HUES48 (cell line): ENCODE measurements around the gene CAMK2N2.

Experiments
- H3K27ac ChIP-seq: one replicate; pipeline ENCODE4 v1.7.0; 2013; ENCODE audit warnings: low read depth, low read length, inconsistent platforms
- H3K27me3 ChIP-seq: 2 replicates; pipeline ENCODE4 v1.6.1; 2013; ENCODE audit warnings: mild to moderate bottlenecking, low read length; ENCODE audit not compliant: control insufficient read depth, insufficient read depth
- H3K36me3 ChIP-seq: 2 replicates; pipeline ENCODE4 v1.6.1; 2013; ENCODE audit warnings: low read length; ENCODE audit not compliant: control insufficient read depth, insufficient read depth
- H3K4me1 ChIP-seq: 2 replicates; pipeline ENCODE4 v1.6.1; 2013; ENCODE audit warnings: mild to moderate bottlenecking, low read length; ENCODE audit not compliant: control insufficient read depth, insufficient read depth
- H3K4me3 ChIP-seq: 2 replicates; pipeline ENCODE4 v1.5.1; 2013; ENCODE audit warnings: mild to moderate bottlenecking, low read depth, low read length
- H3K9ac ChIP-seq: 2 replicates; pipeline ENCODE4 v1.6.1; 2013; ENCODE audit warnings: mild to moderate bottlenecking, low read depth, low read length, moderate library complexity
- H3K9me3 ChIP-seq: 2 replicates; pipeline ENCODE4 v1.6.1; 2013; ENCODE audit warnings: low read length; ENCODE audit not compliant: control insufficient read depth, insufficient read depth

Gene CAMK2N2

DNA sequence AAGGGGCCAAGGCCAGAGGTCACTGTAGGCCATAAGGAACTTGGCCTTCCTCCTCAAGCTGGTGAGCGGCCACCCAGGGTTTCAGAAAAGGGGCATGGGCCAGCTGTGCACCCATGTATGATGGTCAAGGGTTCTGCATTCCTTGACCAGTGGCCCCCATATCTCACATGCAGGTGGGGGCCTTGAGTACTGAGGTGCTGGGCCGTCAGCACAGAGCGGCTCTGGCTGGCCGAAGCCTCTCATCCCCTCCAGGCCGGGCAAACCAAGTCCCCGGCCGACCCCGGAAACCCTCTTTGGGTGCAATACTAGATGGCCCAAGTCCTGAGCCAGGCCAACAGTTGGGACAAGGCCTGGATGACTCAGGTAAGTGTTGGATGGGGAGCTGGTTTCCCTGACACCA lies 22.1 kb downstream of the CAMK2N2 start:
- Histone ChIP-seq H3K27ac (no peak overlapping the region), H3K36me3 (peaks cover 20% of the 10 kb centered on the region), H3K9me3 (no peaks in the 10 kb centered on the region), H3K9ac (no peak overlapping the region), H3K27me3 (peaks cover 6% of the 10 kb centered on the region; the same call in 1 of the 2 replicates), H3K4me3 (no peak overlapping the region), H3K4me1 (no peaks in the 10 kb centered on the region)

DNA sequence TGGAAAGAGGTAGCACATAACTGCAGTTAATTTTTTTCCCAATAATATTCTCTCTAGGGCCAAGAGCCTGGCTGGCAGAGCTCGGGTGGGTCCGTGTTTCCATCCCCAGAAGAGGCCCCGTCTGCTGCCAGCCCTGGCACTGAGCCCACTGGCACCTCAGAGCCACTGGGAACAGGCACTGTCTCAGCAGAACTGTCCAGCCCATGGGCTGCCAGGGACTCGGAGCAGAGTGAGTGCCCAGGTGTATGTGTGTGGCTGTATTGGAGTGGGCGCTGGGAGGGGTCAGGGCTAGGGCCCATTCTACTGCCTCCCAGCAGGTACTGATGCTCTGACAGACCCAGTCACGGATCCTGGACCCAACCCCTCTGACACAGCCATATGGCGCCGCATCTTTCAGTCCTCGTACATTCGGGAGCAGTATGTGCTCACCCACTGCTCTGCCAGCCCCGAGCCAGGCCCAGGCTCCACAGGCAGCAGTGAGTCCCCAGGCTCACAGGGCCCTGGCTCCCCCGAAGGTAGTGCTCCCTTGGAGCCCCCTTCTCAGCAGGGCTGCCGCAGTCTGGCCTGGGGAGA lies 23.0 kb downstream of the CAMK2N2 start:
- Histone ChIP-seq H3K9me3 (no peaks in the 10 kb centered on the region), H3K27me3 (peaks cover 11% of the 10 kb centered on the region; the same call in 1 of the 2 replicates), H3K4me3 (no peak overlapping the region), H3K36me3 (peaks cover 13% of the 10 kb centered on the region), H3K9ac (no peak overlapping the region), H3K4me1 (no peaks in the 10 kb centered on the region), H3K27ac (no peak overlapping the region)

DNA sequence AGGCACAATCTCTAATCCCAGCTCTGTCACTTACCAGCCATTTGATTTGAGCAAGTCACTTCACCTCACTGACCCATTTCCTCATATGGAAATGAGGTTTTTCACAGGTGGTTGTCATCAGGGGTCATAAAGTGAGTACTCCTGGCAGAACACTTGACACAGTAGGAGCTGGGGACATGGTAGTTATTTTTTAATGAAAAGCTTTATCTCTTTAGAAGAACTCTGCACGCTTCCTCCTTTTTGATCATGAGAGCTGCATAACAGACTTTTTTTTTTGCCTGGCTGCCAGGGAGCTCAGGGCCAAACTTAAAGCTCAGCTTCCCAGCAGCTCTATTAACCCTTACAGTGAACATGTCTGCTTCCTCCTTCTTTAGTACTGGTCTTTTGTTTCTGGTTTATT lies 23.5 kb downstream of the CAMK2N2 start:
- H3K27ac ChIP-seq: no peak overlapping the region
- H3K4me3 ChIP-seq: no peak overlapping the region
- H3K9me3 ChIP-seq: no peaks in the 10 kb centered on the region
- H3K36me3 ChIP-seq: peaks cover 7% of the 10 kb centered on the region
- H3K27me3 ChIP-seq: peaks cover 16% of the 10 kb centered on the region
- H3K9ac ChIP-seq: no peak overlapping the region
- no peaks in the 10 kb centered on the region for H3K4me1 ChIP-seq

DNA sequence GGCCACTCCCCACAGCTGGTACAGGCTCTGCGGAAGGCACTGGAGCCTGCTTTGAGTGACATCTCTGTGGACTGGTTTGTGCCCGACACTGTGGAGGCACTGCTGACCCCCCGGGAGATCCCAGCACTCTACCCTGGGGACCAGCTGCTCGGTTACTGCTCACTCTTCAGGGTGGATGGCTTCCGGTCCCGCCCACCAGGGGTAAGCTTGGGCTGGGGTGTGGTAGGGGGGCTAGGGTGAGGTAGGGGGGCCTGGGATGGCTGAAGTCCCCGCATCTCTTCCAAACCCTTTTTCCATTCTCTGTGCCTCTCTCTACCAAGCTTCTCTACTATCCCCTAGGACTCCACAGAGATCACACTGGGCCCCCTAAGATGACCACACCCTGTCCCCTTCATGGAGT lies 24.1 kb downstream of the CAMK2N2 start:
- Histone ChIP-seq H3K4me3 (no peak overlapping the region), H3K9ac (no peak overlapping the region), H3K9me3 (no peaks in the 10 kb centered on the region), H3K27ac (no peak overlapping the region), H3K27me3 (peaks cover 22% of the 10 kb centered on the region), H3K4me1 (no peaks in the 10 kb centered on the region), H3K36me3 (peaks cover 1% of the 10 kb centered on the region)

DNA sequence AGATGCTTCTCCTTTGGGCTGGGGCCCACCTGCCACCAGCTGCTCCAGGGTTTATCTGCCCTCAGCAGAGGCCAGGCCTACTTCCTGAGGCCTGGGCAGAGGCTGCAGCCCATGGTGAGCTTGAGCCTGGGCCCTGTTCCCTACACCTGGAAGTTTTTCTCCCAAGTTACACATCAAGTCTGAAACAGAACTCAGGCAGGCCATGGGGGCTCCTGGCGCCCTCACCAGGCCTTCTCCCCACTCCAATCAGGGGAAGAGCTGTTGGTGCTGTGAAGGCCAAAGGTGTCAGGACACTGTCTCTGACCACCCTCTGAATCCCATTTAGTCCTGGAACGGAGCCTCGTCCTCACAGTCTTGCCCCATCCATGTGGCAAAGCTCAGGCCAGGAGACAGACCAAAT lies 24.7 kb downstream of the CAMK2N2 start:
- Histone ChIP-seq H3K4me1 (no peaks in the 10 kb centered on the region), H3K9ac (no peak overlapping the region), H3K36me3 (no peaks in the 10 kb centered on the region), H3K27ac (no peak overlapping the region), H3K27me3 (peaks cover 28% of the 10 kb centered on the region), H3K9me3 (no peaks in the 10 kb centered on the region), H3K4me3 (no peak overlapping the region)

DNA sequence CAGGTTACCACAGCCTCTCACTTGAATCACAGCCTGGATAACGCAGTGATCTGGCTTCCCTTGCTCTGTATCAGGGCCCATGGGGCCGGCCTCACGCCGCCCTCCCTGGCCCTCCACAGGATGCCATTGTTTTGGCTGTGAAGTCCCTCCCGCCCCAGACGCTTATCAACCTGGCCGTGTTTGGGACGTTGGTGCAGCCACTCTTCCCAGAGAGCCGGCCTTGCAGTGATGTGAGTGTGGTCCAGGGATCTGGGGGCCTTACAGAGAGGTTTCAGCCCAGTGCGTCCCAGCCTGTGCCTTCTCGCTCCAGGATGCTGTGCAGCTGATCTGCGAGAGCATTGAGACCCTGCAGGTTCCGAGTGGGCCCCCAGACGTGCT lies 25.3 kb downstream of the CAMK2N2 start:
- H3K9ac ChIP-seq: no peak overlapping the region

DNA sequence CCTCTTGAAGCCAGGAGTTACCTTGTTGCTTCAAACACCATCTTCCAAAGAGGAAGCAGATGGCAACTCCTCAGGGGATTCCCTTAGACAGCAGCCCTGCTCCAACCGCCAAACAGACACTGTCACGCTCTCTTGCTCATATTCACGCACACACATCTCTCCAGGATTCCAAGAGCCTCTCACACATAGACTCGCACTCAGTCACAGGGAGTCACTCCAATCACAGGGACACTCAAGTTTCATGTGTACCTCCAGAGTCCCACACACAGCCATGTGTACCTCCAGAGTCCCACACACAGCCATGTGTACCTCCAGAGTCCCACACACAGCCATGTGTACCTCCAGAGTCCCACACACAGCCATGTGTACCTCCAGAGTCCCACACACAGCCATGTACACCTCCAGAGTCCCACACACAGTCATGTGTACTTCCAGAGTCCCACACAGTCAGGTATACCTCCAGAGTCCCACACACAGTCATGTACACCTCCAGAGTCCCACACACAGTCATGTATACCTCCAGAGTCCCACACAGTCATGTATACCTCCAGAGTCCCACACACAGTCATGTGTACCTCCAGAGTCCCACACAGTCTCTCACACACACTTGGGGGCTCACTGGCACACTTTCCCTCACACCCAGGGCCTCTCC lies 25.8 kb downstream of the CAMK2N2 start:
- Histone ChIP-seq H3K9me3 (no peaks in the 10 kb centered on the region), H3K4me1 (no peaks in the 10 kb centered on the region), H3K4me3 (no peak overlapping the region), H3K27me3 (peaks cover 34% of the 10 kb centered on the region), H3K27ac (no peak overlapping the region), H3K9ac (no peak overlapping the region), H3K36me3 (no peaks in the 10 kb centered on the region)

More for the DNA sequence above, 25.3 kb downstream of the CAMK2N2 start:
- Histone ChIP-seq H3K27me3 (peaks cover 34% of the 10 kb centered on the region), H3K27ac (no peak overlapping the region), H3K9me3 (no peaks in the 10 kb centered on the region), H3K4me1 (no peaks in the 10 kb centered on the region), H3K4me3 (no peak overlapping the region), H3K36me3 (no peaks in the 10 kb centered on the region)

DNA sequence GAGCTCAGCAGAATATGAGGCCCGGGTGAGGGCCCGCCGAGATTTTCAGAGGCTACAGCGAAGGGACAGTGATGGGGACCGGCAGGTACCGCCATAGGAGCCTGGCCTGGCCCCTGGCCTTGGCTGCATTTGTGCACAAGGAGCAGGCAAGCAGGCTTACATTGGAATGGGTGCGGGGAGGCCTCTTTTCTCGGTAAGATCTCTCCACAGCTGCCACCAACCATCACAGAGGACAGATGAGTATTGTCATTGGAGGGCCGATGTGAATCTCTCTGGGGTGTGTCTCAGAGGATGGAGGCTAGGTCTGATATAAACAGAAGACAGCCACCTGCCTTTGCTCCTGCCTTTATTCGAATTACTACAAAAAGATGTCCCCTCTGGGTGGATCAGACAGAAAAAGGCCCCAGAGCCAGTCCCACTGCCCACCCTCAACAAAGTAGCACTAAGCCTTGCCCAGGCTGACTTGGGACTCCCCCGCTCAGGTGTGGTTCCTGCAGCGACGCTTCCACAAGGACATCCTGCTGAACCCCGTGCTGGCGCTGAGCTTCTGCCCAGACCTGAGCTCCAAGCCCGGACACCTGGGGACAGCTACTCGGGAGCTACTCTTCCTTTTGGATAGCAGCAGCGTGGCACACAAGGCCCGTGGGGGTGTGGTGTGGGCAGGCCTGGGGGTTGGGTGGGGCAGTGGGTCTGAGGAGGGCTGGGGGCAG lies 26.5 kb downstream of the CAMK2N2 start:
- Histone ChIP-seq H3K27me3 (peaks cover 40% of the 10 kb centered on the region), H3K4me1 (no peaks in the 10 kb centered on the region; the same call in 1 of the 2 replicates), H3K9me3 (no peaks in the 10 kb centered on the region), H3K36me3 (no peaks in the 10 kb centered on the region), H3K4me3 (no peak overlapping the region), H3K27ac (no peak overlapping the region), H3K9ac (no peak overlapping the region)

DNA sequence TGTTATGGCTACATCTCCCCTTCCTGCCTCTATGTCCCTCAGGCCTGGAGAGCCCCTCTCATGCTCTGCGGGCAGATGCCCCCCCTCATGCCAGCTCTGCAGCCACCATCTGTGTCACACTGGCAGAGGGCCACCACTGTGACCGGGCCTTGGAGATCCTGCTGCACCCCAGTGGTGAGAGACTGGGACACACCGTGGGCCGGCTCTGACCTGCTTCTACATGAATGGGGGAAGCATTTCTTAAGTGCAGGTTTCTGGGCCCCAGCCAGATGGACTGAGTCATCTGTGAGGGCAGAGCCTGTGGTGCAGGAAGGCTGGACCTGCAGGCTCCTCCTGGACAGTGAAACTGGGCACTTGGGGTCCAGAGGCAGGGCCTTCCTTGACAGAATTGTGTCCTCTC lies 27.1 kb downstream of the CAMK2N2 start:
- peaks cover 46% of the 10 kb centered on the region for H3K27me3 ChIP-seq
- no peak overlapping the region for H3K4me3 ChIP-seq
- H3K4me1 ChIP-seq: no peaks in the 10 kb centered on the region; the same call in 1 of the 2 replicates
- no peak overlapping the region for H3K9ac ChIP-seq
- no peaks in the 10 kb centered on the region for H3K36me3 ChIP-seq
- H3K27ac ChIP-seq: no peak overlapping the region
- no peaks in the 10 kb centered on the region for H3K9me3 ChIP-seq

DNA sequence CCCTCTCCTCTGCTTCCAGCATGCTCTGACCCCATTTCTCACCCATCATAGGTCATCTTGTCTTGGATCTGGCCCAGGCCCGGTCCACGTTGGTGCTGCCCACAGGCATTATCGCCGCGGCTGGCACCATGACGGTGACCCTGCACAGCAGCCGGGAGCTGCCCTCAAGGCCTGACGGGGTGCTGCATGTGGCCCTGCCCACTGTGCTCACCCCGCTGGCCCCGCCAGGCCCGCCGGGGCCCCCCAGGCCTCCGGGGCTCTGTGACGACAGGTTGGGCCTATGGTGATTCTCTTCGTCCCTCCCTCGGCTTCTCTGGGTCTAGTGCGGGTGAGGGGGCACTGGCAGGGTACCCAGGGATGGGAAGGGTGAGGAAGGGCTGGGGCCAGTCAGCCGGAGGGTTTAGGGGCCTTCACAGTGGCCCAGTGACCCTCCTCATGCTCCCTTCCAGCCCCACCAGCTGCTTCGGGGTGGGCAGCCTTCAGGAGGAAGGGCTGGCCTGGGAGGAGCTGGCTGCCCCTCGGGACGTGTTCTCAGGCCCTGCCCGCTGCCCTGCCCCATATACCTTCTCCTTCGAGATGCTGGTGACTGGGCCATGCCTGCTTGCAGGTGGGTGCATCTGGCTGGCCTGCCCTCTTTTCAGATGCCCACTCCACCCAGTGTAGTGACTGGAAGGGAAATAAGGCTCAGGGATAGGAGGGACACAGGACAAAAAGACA lies 28.1 kb downstream of the CAMK2N2 start:
- peaks cover 56% of the 10 kb centered on the region for H3K27me3 ChIP-seq
- no peak overlapping the region for H3K4me3 ChIP-seq
- H3K9ac ChIP-seq: no peak overlapping the region
- no peaks in the 10 kb centered on the region; the same call in 1 of the 2 replicates for H3K4me1 ChIP-seq
- H3K27ac ChIP-seq: no peak overlapping the region
- no peaks in the 10 kb centered on the region for H3K9me3 ChIP-seq
- no peaks in the 10 kb centered on the region for H3K36me3 ChIP-seq

DNA sequence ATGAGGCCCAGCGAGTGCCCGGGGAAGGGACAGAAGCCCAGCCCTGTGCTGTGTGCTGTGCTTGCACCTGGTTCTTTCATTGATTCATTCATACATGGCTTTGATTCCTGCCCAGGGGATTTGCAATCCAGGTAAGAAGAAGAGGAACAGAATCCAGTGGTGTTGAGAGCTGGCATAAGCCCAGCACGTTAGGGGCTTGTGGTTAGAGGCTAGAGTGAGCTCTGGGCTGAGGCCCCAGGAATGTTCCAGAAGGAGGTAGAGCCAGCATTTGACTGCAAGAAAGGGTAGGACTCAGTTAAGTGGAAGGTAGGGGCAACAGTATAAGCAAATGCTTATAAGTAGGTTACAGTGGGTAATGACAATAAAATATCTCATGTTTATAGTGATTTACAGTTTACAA lies 29.7 kb downstream of the CAMK2N2 start:
- Histone ChIP-seq H3K9ac (no peak overlapping the region), H3K4me1 (no peaks in the 10 kb centered on the region; the same call in 1 of the 2 replicates), H3K4me3 (no peak overlapping the region), H3K27ac (no peak overlapping the region), H3K27me3 (peaks cover 64% of the 10 kb centered on the region), H3K36me3 (no peaks in the 10 kb centered on the region), H3K9me3 (no peaks in the 10 kb centered on the region)
